PC-9 (cell line): ENCODE results near the gene CCDC107.

Experiments
- CTCF ChIP-seq: fragments of 200-600 bp; sonication (generic); conservative IDR thresholded peaks from 2 replicates; pipeline ENCODE4 v1.6.1; 2017; ENCODE audit warnings: mixed run types, antibody characterized with exemption, mild to moderate bottlenecking, moderate library complexity
- EZH2 ChIP-seq: fragments of 200-600 bp; sonication (generic); IDR thresholded peaks from 2 replicates; pipeline ENCODE4 v1.8.0; 2017; ENCODE audit warnings: antibody characterized with exemption, low read depth

GRCh38 chr9:35702696-35703095 lies 44.6 kb downstream of the CCDC107 start:
- no peak for TF ChIP-seq CTCF
- TF ChIP-seq EZH2 = no peak
